Astrocyte (in vitro differentiated cells and primary cell): ENCODE measurements around the gene SNCB.

Source experiments
- CTCF ChIP-seq: IDR thresholded peaks from 2 replicates; pipeline ENCODE4 v1.5.1; 2011; ENCODE audit warnings: low read depth, mild to moderate bottlenecking, inconsistent platforms, low read length, moderate library complexity; ENCODE audit not compliant: insufficient read depth
- EZH2 ChIP-seq: IDR thresholded peaks from 2 replicates; pipeline ENCODE4 v1.6.1; 2012; ENCODE audit warnings: mild to moderate bottlenecking, low read length, inconsistent platforms; ENCODE audit not compliant: insufficient read depth

GRCh38 chr5:176659860-176660461, 29.6 kb upstream of the SNCB start:
- TF ChIP-seq CTCF (no peak), EZH2 (no peak)
